Measurements from ENCODE around the gene NCAM1. TPM values are rescaled to one million over a fixed set of nuclear protein-coding genes. Genes with fewer than 3 reads are reported as not detected.
A peak's percentile ranks its signal among the peaks of the same experiment; 100 is the strongest.

The NCAM1 gene
- total RNA-seq, 1 donor from 2014 or later: 332 TPM

GRCh38 chr11:113256431-113257202 lies 295.4 kb downstream of the NCAM1 start:
- Histone ChIP-seq H3K27me3 (ENCODE audit: low read depth) (no peaks in the 10 kb centered on the region), H3K4me1 (peaks cover 68% of the 10 kb centered on the region), H3K9me3 (replicated peaks) (no peaks in the 10 kb centered on the region), H3K27ac (replicated peaks) (peak overlapping the region; percentile 71), H3K4me3 (no peak overlapping the region), H3K36me3 (no peaks in the 10 kb centered on the region)
- no peak for TF ChIP-seq CTCF (IDR thresholded peaks at IDR 0.05; ENCODE audit: borderline replicate concordance)
- intact Hi-C loops (cut with micrococcal nuclease): no loop called here
- DNase-seq: no peak

- no peaks in the 10 kb centered on the region for H3K9me3 ChIP-seq (replicated peaks)
- intact Hi-C loops (cut with micrococcal nuclease): no loop called here
- H3K27ac ChIP-seq (replicated peaks): no peak overlapping the region
- DNase-seq: no peak
- H3K4me1 ChIP-seq: peaks cover 67% of the 10 kb centered on the region
- no peak overlapping the region for H3K4me3 ChIP-seq
- H3K27me3 ChIP-seq (ENCODE audit: low read depth): no peaks in the 10 kb centered on the region
- no peak for TF ChIP-seq CTCF (IDR thresholded peaks at IDR 0.05; ENCODE audit: borderline replicate concordance)
- H3K36me3 ChIP-seq: no peaks in the 10 kb centered on the region
These were observed 298.8 kb downstream of the NCAM1 start for GRCh38 chr11:113260096-113260425.

GRCh38 chr11:113260541-113260940 lies 299.3 kb downstream of the NCAM1 start:
- DNase-seq: no peak
- no peak overlapping the region for H3K27ac ChIP-seq (replicated peaks)
- intact Hi-C loops (cut with micrococcal nuclease): no loop called here

GRCh38 chr11:113261709-113262475 lies 300.7 kb downstream of the NCAM1 start:
- Histone ChIP-seq H3K9me3 (replicated peaks) (no peaks in the 10 kb centered on the region), H3K27me3 (ENCODE audit: low read depth) (no peaks in the 10 kb centered on the region), H3K36me3 (no peaks in the 10 kb centered on the region), H3K27ac (replicated peaks) (peak overlapping the region; percentile 44), H3K4me1 (peaks cover 59% of the 10 kb centered on the region), H3K4me3 (no peak overlapping the region)
- no peak for TF ChIP-seq CTCF (IDR thresholded peaks at IDR 0.05; ENCODE audit: borderline replicate concordance)
- DNase-seq: no peak
- intact Hi-C loops (cut with micrococcal nuclease): no loop called here

More at GRCh38 chr11:113260541-113260940, 299.3 kb downstream of the NCAM1 start:
- Histone ChIP-seq H3K27me3 (ENCODE audit: low read depth) (no peaks in the 10 kb centered on the region), H3K36me3 (no peaks in the 10 kb centered on the region), H3K4me3 (no peak overlapping the region), H3K4me1 (peaks cover 67% of the 10 kb centered on the region), H3K9me3 (replicated peaks) (no peaks in the 10 kb centered on the region)
- TF ChIP-seq CTCF (IDR thresholded peaks at IDR 0.05; ENCODE audit: borderline replicate concordance): no peak

- no peak for TF ChIP-seq CTCF (IDR thresholded peaks at IDR 0.05; ENCODE audit: borderline replicate concordance)
- no peaks in the 10 kb centered on the region for H3K9me3 ChIP-seq (replicated peaks)
These were observed 301.4 kb downstream of the NCAM1 start for GRCh38 chr11:113262594-113262993.

More at GRCh38 chr11:113262594-113262993, 301.4 kb downstream of the NCAM1 start:
- H3K4me1 ChIP-seq: peaks cover 52% of the 10 kb centered on the region
- H3K27ac ChIP-seq (replicated peaks): no peak overlapping the region
- H3K27me3 ChIP-seq (ENCODE audit: low read depth): no peaks in the 10 kb centered on the region
- DNase-seq: no peak
- no peak overlapping the region for H3K4me3 ChIP-seq
- H3K36me3 ChIP-seq: no peaks in the 10 kb centered on the region
- intact Hi-C loops (cut with micrococcal nuclease): no loop called here

All from left ventricle myocardium inferior (tissue), 1 donor.